Measurements from ENCODE around the gene CALCOCO1. TPM values are rescaled to one million over a fixed set of nuclear protein-coding genes. Genes with fewer than 3 reads are reported as not detected.

The CALCOCO1 gene
- total RNA-seq, 4 donors from 2014 or later = 158 to 385 (median 239) TPM

- Histone ChIP-seq H3K27me3 (no peaks in the 10 kb centered on the region), H3K36me3 (peaks cover 0 to 22% of the 10 kb centered on the region in 2 donors), H3K4me1 (peaks cover 18 to 31% of the 10 kb centered on the region in 2 donors), H3K9me3 (no peaks in the 10 kb centered on the region), H3K4me3 (peak overlapping the region; percentile 74 to 84 (median 82)), H3K27ac (peak overlapping the region; percentile 93 to 99 (median 96))
- TF ChIP-seq POLR2A (IDR thresholded peaks at IDR 0.05) = no peak
- TF ChIP-seq, protein P1, sequence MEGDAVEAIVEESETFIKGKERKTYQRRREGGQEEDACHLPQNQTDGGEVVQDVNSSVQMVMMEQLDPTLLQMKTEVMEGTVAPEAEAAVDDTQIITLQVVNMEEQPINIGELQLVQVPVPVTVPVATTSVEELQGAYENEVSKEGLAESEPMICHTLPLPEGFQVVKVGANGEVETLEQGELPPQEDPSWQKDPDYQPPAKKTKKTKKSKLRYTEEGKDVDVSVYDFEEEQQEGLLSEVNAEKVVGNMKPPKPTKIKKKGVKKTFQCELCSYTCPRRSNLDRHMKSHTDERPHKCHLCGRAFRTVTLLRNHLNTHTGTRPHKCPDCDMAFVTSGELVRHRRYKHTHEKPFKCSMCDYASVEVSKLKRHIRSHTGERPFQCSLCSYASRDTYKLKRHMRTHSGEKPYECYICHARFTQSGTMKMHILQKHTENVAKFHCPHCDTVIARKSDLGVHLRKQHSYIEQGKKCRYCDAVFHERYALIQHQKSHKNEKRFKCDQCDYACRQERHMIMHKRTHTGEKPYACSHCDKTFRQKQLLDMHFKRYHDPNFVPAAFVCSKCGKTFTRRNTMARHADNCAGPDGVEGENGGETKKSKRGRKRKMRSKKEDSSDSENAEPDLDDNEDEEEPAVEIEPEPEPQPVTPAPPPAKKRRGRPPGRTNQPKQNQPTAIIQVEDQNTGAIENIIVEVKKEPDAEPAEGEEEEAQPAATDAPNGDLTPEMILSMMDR (IDR thresholded peaks at IDR 0.05 in 4 of 5, conservative IDR thresholded peaks at IDR 0.05 in 1 of 5) = no peak
- peak in 1 of 2 donors; percentile 35 for DNase-seq
- ATAC-seq = peak in 1 of 2 donors; percentile 25
- intact Hi-C loops (cut with DNase I; ENCODE audit: low total_unique reads) (no loop called here), in situ Hi-C loops (cut with MboI; ENCODE audit: low sequenced_read_pairs in 4 of 4) (loop anchor here in 3 of 4 donors (5.0 to 10.0 kb wide), 4 partner anchors 50 to 135 kb away; partner anchors contain the start of gene ATF7 (in 2 of the 3))
Observed at GRCh38 chr12:53677016-53677799, 50.0 kb downstream of the CALCOCO1 start.

DNA sequence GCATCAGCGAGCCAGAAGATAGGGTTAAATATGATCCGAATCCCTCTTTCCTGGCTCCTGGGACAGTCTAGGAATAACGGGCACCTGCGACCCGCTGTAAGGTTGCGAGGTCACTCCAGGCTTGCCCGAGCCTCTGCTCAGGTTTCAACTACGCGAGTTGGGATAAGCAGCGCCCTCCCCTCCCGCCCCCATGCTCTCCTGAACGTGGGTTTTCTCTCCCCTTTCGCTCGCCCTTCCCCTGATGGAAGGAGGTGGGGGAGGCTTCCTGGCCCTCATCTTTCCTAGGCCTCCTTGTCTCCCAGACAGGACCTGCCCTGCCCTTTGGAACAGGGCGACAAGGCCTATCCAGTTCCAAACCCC, 50.6 kb downstream of the CALCOCO1 start:
- Histone ChIP-seq H3K36me3 (peaks cover 3 to 27% of the 10 kb centered on the region in 2 donors), H3K27ac (peak overlapping the region; percentile 93 to 99 (median 96)), H3K9me3 (no peaks in the 10 kb centered on the region), H3K27me3 (no peaks in the 10 kb centered on the region), H3K4me1 (peaks cover 19 to 31% of the 10 kb centered on the region in 2 donors), H3K4me3 (peak overlapping the region; percentile 74 to 84 (median 82))
- TF ChIP-seq, protein P1 (IDR thresholded peaks at IDR 0.05 in 4 of 5, conservative IDR thresholded peaks at IDR 0.05 in 1 of 5) = no peak
- intact Hi-C loops (cut with DNase I; ENCODE audit: low total_unique reads) = loop anchor here (1.0 kb wide), 5 partner anchors 50 to 355 kb away; partner anchors contain the start of genes AAAS, ATF7, CALCOCO1 and PRR13
- DNase-seq = peak; percentile 48 to 80
- peak; percentile 52 to 62 for ATAC-seq
- in situ Hi-C loops (cut with MboI; ENCODE audit: low sequenced_read_pairs in 4 of 4) = loop anchor here in 3 of 4 donors (5.0 to 10.0 kb wide), 4 partner anchors 49 to 134 kb away; partner anchors contain the start of gene ATF7 (in 2 of the 3)

GRCh38 chr12:53675701-53676607, 51.3 kb downstream of the CALCOCO1 start, which contains the start of gene ATP5MC2:
Gene ATP5MC2 (minus strand): TSS chr12:53676083. CDS start chr12:53672614, 3,469 bp downstream.
- peak; percentile 59 to 72 for TF ChIP-seq POLR2A (IDR thresholded peaks at IDR 0.05)
- TF ChIP-seq, protein P1 (IDR thresholded peaks at IDR 0.05 in 4 of 5, conservative IDR thresholded peaks at IDR 0.05 in 1 of 5) = peak; percentile 95 to 99 (median 99)
- Histone ChIP-seq H3K27me3 (no peaks in the 10 kb centered on the region), H3K9me3 (no peaks in the 10 kb centered on the region), H3K4me1 (peaks cover 26 to 31% of the 10 kb centered on the region in 2 donors), H3K36me3 (peaks cover 6 to 34% of the 10 kb centered on the region in 2 donors), H3K27ac (peak within 1 kb of the TSS; percentile 93 to 99 (median 96)), H3K4me3 (peak within 1 kb of the TSS; percentile 81 to 84 (median 82))
- in situ Hi-C loops (cut with MboI; ENCODE audit: low sequenced_read_pairs in 4 of 4) (loop anchor here in 3 of 4 donors (5.0 to 10.0 kb wide), 4 partner anchors 49 to 134 kb away; partner anchors contain the start of gene ATF7 (in 2 of the 3)), intact Hi-C loops (cut with DNase I; ENCODE audit: low total_unique reads) (loop anchor here (1.0 kb wide), 5 partner anchors 50 to 355 kb away; partner anchors contain the start of genes AAAS, ATF7, CALCOCO1 and PRR13)
- ATAC-seq (peak; percentile 89 to 93), DNase-seq (peak; percentile 98)

DNA sequence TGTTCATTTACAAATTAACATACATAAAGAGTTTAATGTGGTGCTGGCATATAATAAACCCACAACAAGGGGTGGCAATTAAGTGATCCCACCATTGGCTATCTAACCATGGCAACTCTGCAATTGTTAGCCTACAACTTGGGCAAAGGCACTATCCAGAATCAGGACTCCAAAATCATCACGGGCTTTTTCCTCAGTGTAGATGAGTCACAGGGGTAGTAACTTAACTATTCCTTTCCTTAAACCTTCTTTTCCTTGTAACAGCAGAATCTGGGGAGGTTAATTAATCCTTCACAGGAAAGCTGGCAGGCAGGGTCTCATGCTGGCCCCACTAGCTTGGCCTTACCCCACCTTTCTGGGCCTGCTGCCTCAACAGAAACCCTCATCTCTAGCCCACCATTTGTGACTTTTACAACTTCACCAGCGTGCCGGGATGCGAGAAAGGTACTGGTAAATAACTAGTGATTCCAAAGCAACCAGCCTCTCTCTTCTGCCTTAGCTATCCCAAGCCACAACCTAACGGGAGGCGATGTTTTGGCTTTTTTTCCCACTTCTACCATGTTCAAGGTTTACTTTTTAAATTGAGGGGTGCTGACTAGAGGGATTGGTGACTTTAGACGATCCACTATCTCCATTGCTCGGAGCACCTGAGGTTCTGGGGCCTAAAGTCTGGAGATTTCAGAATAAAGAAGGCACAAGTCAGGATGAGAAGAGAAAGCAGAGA, 52.1 kb downstream of the CALCOCO1 start:
- TF ChIP-seq POLR2A (IDR thresholded peaks at IDR 0.05) = no peak
- TF ChIP-seq, protein P1 (IDR thresholded peaks at IDR 0.05 in 4 of 5, conservative IDR thresholded peaks at IDR 0.05 in 1 of 5) = no peak
- peaks cover 6 to 42% of the 10 kb centered on the region in 2 donors for H3K36me3 ChIP-seq
- peaks cover 26 to 31% of the 10 kb centered on the region in 2 donors for H3K4me1 ChIP-seq
- ATAC-seq (no peak), DNase-seq (no peak)
- no peaks in the 10 kb centered on the region for H3K9me3 ChIP-seq
- peak overlapping the region; percentile 81 to 84 (median 82) for H3K4me3 ChIP-seq
- in situ Hi-C loops (cut with MboI; ENCODE audit: low sequenced_read_pairs in 4 of 4) (loop anchor here (5.0 to 10.0 kb wide), 4 partner anchors 48 to 133 kb away; partner anchors contain the start of gene ATF7 (in 2 of the 4)), intact Hi-C loops (cut with DNase I; ENCODE audit: low total_unique reads) (no loop called here)
- peak overlapping the region; percentile 93 to 99 (median 96) for H3K27ac ChIP-seq
- H3K27me3 ChIP-seq = no peaks in the 10 kb centered on the region
